ENCODE data around the gene AKR1A1. TPM values are rescaled to one million over a fixed set of nuclear protein-coding genes. Genes with fewer than 3 reads are reported as not detected.
A peak's percentile ranks its signal among the peaks of the same experiment; 100 is the strongest.

Gene AKR1A1
- total and polyA plus RNA-seq, 2 experiments from 2014 or later: 186 to 275 TPM

DNA sequence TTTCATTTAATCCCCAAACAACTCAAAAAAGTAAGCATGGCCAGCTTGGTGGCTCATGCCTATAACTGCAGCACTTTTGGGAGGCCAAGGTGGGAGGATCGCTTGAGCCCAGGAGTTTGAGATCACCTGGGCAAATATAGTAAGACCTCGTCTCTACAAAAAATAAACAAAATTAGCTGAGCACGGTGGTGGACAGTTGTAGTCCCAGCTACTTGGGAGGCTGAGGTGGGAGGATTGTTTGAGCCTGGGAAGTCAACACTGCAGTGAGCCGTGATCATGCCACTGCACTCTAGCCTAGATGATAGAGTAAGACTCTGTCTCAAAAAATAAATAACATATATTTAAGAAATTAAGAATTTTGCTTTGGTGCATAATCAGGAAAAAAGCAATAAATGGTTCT is 6.1 kb upstream of the AKR1A1 start (continued):
- no peak for TF ChIP-seq NANOG (IDR thresholded peaks at IDR 0.05; ENCODE audit: borderline replicate concordance)
- TF ChIP-seq EZH2phosphoT487 (IDR thresholded peaks at IDR 0.05; ENCODE audit: unreplicated experiment): no peak
- no peak for TF ChIP-seq POLR2AphosphoS5 (IDR thresholded peaks at IDR 0.05; ENCODE audit: low read depth)
- TF ChIP-seq EZH2 (IDR thresholded peaks at IDR 0.05; ENCODE audit: low read depth, unreplicated experiment): no peak
- no peak for TF ChIP-seq ETS1 (IDR thresholded peaks at IDR 0.05)

DNA sequence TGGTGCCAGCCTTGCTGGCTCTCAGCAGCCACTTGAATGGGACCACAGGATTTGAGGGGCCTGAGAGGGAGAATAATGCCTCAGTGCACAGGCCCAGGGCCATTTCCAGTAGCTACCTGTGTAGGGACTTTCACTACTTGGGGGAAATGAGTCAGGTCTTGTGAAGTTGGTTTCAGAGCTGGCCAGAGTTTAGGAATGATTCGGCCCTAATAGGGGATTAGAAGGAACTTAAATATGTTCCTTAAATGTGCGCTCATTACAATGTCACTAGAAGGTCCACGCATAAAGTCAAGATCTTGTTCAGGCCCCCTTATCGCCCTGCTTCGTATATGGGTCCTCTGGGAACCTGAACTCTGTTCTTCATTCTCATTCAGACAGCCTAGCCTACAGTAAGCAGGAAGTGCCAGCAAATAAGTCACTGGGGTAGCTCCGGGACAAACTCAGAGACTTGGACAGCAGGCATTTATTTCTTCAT is 5.6 kb upstream of the AKR1A1 start:
- no peak overlapping the region for H3K27ac ChIP-seq (ENCODE audit: low read depth)
- no peaks in the 10 kb centered on the region for H4K20me1 ChIP-seq (replicated peaks; ENCODE audit: insufficient read depth)
- no peaks in the 10 kb centered on the region for H3K27me3 ChIP-seq (ENCODE audit: insufficient read depth)
- peaks cover 9% of the 10 kb centered on the region; the same call in 2 of the 3 replicates for H3K4me1 Mint-ChIP-seq
- DNase-seq (ENCODE audit: low spot score) (no peak), ATAC-seq (no peak)
- no peak overlapping the region for H3K4me3 Mint-ChIP-seq
- H3K27ac Mint-ChIP-seq: no peak overlapping the region
- H3K79me2 ChIP-seq (replicated peaks; ENCODE audit: insufficient read depth): no peaks in the 10 kb centered on the region
- H3K4me3 ChIP-seq: no peak overlapping the region
- no peaks in the 10 kb centered on the region for H3K27me3 Mint-ChIP-seq (ENCODE audit: insufficient read depth, low read depth, poor library complexity)
- H3K9me2 ChIP-seq (ENCODE audit: insufficient read depth): 0 out of 2 replicates have a peak, but pooled peaks cover 2% of the 10 kb centered on the region
- peaks cover 2% of the 10 kb centered on the region; the same call in 1 of the 2 replicates for H3F3A ChIP-seq (replicated peaks; ENCODE audit: low read depth)
- H3K4me1 ChIP-seq (ENCODE audit: insufficient read depth): peaks cover 8% of the 10 kb centered on the region; the same call in 1 of the 2 replicates
- peak overlapping the region; percentile 86 for H2AFZ ChIP-seq
- no peak overlapping the region for H3K4me2 ChIP-seq
- H3K36me3 Mint-ChIP-seq (ENCODE audit: low read depth): no peaks in the 10 kb centered on the region; the same call in 2 of the 3 replicates
- H3K9me3 Mint-ChIP-seq: no peaks in the 10 kb centered on the region
- no peaks in the 10 kb centered on the region for H3K36me3 ChIP-seq (ENCODE audit: insufficient read depth)
- no peak for TF ChIP-seq EZH2 (IDR thresholded peaks at IDR 0.05; ENCODE audit: low read depth, unreplicated experiment)
- TF ChIP-seq JUNB (IDR thresholded peaks at IDR 0.05; ENCODE audit: unreplicated experiment): no peak
- TF ChIP-seq ETS1 (IDR thresholded peaks at IDR 0.05): no peak
- TF ChIP-seq ZNF331 (CRISPR knock-in tag; IDR thresholded peaks at IDR 0.05; ENCODE audit: low read depth): no peak
- no peak for TF ChIP-seq CTCF (conservative IDR thresholded peaks at IDR 0.05; ENCODE audit: low read depth in 2 of 2)
- no peak for TF ChIP-seq ZNF114 (CRISPR knock-in tag; IDR thresholded peaks at IDR 0.05)
- no peak for TF ChIP-seq STAT1 (IDR thresholded peaks at IDR 0.05; ENCODE audit: unreplicated experiment)
- TF ChIP-seq, protein P1, sequence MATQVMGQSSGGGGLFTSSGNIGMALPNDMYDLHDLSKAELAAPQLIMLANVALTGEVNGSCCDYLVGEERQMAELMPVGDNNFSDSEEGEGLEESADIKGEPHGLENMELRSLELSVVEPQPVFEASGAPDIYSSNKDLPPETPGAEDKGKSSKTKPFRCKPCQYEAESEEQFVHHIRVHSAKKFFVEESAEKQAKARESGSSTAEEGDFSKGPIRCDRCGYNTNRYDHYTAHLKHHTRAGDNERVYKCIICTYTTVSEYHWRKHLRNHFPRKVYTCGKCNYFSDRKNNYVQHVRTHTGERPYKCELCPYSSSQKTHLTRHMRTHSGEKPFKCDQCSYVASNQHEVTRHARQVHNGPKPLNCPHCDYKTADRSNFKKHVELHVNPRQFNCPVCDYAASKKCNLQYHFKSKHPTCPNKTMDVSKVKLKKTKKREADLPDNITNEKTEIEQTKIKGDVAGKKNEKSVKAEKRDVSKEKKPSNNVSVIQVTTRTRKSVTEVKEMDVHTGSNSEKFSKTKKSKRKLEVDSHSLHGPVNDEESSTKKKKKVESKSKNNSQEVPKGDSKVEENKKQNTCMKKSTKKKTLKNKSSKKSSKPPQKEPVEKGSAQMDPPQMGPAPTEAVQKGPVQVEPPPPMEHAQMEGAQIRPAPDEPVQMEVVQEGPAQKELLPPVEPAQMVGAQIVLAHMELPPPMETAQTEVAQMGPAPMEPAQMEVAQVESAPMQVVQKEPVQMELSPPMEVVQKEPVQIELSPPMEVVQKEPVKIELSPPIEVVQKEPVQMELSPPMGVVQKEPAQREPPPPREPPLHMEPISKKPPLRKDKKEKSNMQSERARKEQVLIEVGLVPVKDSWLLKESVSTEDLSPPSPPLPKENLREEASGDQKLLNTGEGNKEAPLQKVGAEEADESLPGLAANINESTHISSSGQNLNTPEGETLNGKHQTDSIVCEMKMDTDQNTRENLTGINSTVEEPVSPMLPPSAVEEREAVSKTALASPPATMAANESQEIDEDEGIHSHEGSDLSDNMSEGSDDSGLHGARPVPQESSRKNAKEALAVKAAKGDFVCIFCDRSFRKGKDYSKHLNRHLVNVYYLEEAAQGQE (IDR thresholded peaks at IDR 0.05; ENCODE audit: unreplicated experiment): no peak
- no peak for TF ChIP-seq EZH2phosphoT487 (IDR thresholded peaks at IDR 0.05; ENCODE audit: unreplicated experiment)
